GM12878 (cell line): ENCODE results near the gene YAF2. TPM values are rescaled to one million over a fixed set of nuclear protein-coding genes. Genes with fewer than 3 reads are reported as not detected.

Source experiments
- ATF3 ChIP-seq: IDR thresholded peaks from 2 replicates; pipeline ENCODE4 v1.6.1; 2011; ENCODE audit warnings: low read depth, mild to moderate bottlenecking, low read length, moderate library complexity, borderline replicate concordance; ENCODE audit errors: extremely low read depth
- BACH1 ChIP-seq: fragments of 450-650 bp; IDR thresholded peaks from 2 replicates; pipeline ENCODE4 v1.6.1; 2017; ENCODE audit warnings: mild to moderate bottlenecking, borderline replicate concordance
- BCL11A ChIP-seq: IDR thresholded peaks from 2 replicates; pipeline ENCODE4 v1.6.1; 2011; ENCODE audit warnings: low read depth, low read length
- CBX3 ChIP-seq: fragments of 200-600 bp; sonication (generic); IDR thresholded peaks from 2 replicates; pipeline ENCODE4 v1.6.1; 2016; ENCODE audit warnings: low read depth, borderline replicate concordance
- CHD1 ChIP-seq: IDR thresholded peaks from 2 replicates; pipeline ENCODE4 v1.6.1; 2012; ENCODE audit warnings: low read depth, low read length, improper control_type of control experiment
- POU2F2 ChIP-seq: IDR thresholded peaks from 3 replicates; pipeline ENCODE4 v1.6.1; 2011; ENCODE audit warnings: low read depth, mild to moderate bottlenecking, low read length, borderline replicate concordance
- PRDM15 ChIP-seq: fragments of 450-650 bp; formaldehyde crosslinking; IDR thresholded peaks from 2 replicates; pipeline ENCODE4 v1.4.0; 2020; ENCODE audit warnings: mild to moderate bottlenecking, moderate library complexity
- RAD51 ChIP-seq: fragments of 450-650 bp; IDR thresholded peaks from 2 replicates; pipeline ENCODE4 v1.6.1; 2016; ENCODE audit warnings: moderate library complexity, mild to moderate bottlenecking, inconsistent platforms
- RB1 ChIP-seq: fragments of 450-650 bp; formaldehyde crosslinking; IDR thresholded peaks from 2 replicates; pipeline ENCODE4 v1.6.1; 2017; ENCODE audit warnings: mild to moderate bottlenecking, borderline replicate concordance
- REST ChIP-seq: IDR thresholded peaks from 2 replicates; pipeline ENCODE4 v1.6.1; 2012; ENCODE audit warnings: mild to moderate bottlenecking, low read depth, low read length
- TCF12 ChIP-seq: IDR thresholded peaks from 2 replicates; pipeline ENCODE4 v1.6.1; 2011; ENCODE audit warnings: low read depth, mild to moderate bottlenecking, low read length
- USF2 ChIP-seq: IDR thresholded peaks from 2 replicates; pipeline ENCODE4 v1.6.1; 2011; ENCODE audit warnings: low read depth, low read length, improper control_type of control experiment, borderline replicate concordance
- polyA plus RNA-seq, 11 experiments: library from polyadenylated mRNA; depleted of rRNA in 4 of 11; unstranded in 6 of 11; stranded (reverse) in 5 of 11; fragments of >200 nt; fragmentation: Nextera tagmentation in 4 of 11; fragmentation: Illumina TruSeq in 1 of 11; extraction: Ambion mirVana in 4 of 11; extraction: Trizol in 1 of 11; gene quantifications; 1 replicate in 1 of 11; 2 replicates in 10 of 11; pipeline versions ENCODE4 v1.2.1 to v1.2.3, GENCODE V29; 2011 to 2016; ENCODE audit warnings: inconsistent platforms in 2 of 11, missing spikeins in 2 of 11, low read depth in 1 of 11
- total RNA-seq, 4 experiments: library from RNA; depleted of rRNA in 3 of 4; stranded (reverse); fragments of >200 nt in 3 of 4; fragmentation: Illumina TruSeq in 1 of 4; extraction: Trizol in 1 of 4; gene quantifications; 2 replicates each; pipeline versions ENCODE4 v1.2.1 to v1.2.3, GENCODE V29; 2013 to 2021
- TF ChIP-seq, protein P1 (sequence below): IDR thresholded peaks from 2 replicates; pipeline ENCODE4 v1.6.1; 2012; ENCODE audit warnings: low read depth, low read length, improper control_type of control experiment
- TF ChIP-seq, protein P2 (sequence below): fragments of 450-650 bp; conservative IDR thresholded peaks from 2 replicates; pipeline ENCODE4 v1.6.1; 2017; ENCODE audit warnings: mild to moderate bottlenecking, moderate library complexity
- TF ChIP-seq, protein P3 (sequence below): fragments of 450-650 bp; IDR thresholded peaks from 2 replicates; pipeline ENCODE4 v1.6.1; 2017; ENCODE audit warnings: low read depth, mild to moderate bottlenecking, moderate library complexity

YAF2 gene
- total and polyA plus RNA-seq, 10 of the 15 experiments (the other 5 are each of a cell fraction or from before 2014, with no cell fraction given) = 18.8 to 36.6 (median 23.0) TPM

DNA sequence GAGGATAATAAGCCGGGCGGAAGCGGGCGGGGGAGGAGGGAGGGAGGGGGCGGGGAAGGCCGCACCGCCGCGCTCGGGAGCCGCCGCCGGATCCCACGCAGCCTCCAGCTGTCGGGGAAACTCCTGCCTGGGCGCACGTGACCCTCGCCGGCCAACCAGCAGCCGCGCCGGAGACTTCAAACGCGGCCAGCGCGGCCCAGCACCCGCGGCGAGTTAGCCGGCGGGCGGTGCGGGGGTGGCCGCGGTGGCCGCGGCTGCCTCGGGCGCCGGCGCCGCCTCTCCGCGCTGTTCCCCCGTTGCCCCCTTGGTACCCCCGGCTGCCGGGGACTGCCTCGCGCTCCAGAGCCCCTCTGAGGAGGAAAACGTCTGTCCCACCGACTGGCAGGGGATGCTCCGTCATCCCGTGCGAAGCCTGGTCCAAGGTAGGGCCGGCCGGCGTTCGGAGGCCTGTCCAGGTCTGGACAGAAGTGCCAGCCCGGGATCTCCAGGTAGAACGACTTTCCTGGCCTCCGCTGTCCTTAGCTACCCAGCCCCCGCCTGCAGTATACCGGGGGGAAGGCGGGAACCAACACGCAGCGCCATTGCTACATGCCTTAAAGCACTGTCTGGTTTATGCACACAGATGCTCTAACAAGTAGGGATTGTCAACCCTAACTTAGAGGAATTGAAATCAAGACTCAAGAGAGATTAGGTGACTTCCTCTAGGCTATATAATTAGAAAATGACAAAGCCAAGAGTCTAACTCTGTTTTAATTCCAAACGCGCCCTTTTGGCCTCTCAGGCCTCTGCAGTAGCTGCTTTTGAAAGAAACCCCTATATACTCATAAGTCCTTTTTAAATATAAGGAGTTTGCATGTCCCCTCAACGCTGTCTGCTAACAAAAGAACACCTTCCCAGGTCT lies at the start of gene YAF2 (continued):
- TF ChIP-seq, protein P1, sequence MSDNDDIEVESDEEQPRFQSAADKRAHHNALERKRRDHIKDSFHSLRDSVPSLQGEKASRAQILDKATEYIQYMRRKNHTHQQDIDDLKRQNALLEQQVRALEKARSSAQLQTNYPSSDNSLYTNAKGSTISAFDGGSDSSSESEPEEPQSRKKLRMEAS = peak; percentile 85
- TF ChIP-seq BCL11A (no peak), TCF12 (peak; percentile 95), REST (no peak), CBX3 (no peak), POU2F2 (0 out of 3 replicates have a peak, but pooled peaks have one; percentile 3), USF2 (peak; percentile 79), RAD51 (peak; percentile 47), CHD1 (no peak), RB1 (peak; percentile 39; the same call in 1 of the 2 replicates), BACH1 (no peak), PRDM15 (CRISPR knock-in tag) (no peak), ATF3 (peak; percentile 79)
- TF ChIP-seq, protein P2, sequence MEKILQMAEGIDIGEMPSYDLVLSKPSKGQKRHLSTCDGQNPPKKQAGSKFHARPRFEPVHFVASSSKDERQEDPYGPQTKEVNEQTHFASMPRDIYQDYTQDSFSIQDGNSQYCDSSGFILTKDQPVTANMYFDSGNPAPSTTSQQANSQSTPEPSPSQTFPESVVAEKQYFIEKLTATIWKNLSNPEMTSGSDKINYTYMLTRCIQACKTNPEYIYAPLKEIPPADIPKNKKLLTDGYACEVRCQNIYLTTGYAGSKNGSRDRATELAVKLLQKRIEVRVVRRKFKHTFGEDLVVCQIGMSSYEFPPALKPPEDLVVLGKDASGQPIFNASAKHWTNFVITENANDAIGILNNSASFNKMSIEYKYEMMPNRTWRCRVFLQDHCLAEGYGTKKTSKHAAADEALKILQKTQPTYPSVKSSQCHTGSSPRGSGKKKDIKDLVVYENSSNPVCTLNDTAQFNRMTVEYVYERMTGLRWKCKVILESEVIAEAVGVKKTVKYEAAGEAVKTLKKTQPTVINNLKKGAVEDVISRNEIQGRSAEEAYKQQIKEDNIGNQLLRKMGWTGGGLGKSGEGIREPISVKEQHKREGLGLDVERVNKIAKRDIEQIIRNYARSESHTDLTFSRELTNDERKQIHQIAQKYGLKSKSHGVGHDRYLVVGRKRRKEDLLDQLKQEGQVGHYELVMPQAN = peak; percentile 72
- TF ChIP-seq, protein P3, sequence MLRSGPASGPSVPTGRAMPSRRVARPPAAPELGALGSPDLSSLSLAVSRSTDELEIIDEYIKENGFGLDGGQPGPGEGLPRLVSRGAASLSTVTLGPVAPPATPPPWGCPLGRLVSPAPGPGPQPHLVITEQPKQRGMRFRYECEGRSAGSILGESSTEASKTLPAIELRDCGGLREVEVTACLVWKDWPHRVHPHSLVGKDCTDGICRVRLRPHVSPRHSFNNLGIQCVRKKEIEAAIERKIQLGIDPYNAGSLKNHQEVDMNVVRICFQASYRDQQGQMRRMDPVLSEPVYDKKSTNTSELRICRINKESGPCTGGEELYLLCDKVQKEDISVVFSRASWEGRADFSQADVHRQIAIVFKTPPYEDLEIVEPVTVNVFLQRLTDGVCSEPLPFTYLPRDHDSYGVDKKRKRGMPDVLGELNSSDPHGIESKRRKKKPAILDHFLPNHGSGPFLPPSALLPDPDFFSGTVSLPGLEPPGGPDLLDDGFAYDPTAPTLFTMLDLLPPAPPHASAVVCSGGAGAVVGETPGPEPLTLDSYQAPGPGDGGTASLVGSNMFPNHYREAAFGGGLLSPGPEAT = no peak
